Heart left ventricle (tissue), 13 donors: Measurements from ENCODE around the gene ETNPPL.

Source experiments
- POLR2A ChIP-seq, 2 donors: fragments of 450-650 bp; IDR thresholded peaks; one replicate each; pipeline ENCODE4 v1.6.1; 2017; ENCODE audit warnings: antibody characterized with exemption in 2 of 2, mild to moderate bottlenecking in 2 of 2, moderate library complexity in 2 of 2
- TF ChIP-seq, protein P1 (sequence below), 12 donors: fragments of 200-600 bp; sonication (generic) in 4 of 12; IDR thresholded peaks; one replicate each; pipeline versions ENCODE4 v1.5.0 to v1.8.0; 2018 to 2022; ENCODE audit warnings: antibody characterized with exemption in 12 of 12, mild to moderate bottlenecking in 5 of 12
- donor health status: ischemic (EF 13 %, LVEDD 7.1; RV severe dilation, severe dysfunction).
- donor health status: DM: no; HTN: yes; CAD: no.
- donor health status: DM: no; HTN: no; CAD: no.
- donor health status: ischemic (EF 25% LVEDD 6.9; RV normal size, moderate dysfunction).
- donor health status: ischemic (EF 25% LVEDD 5.7; RV mildly dilated, moderate dysfunction).
- donor health status: ischemic (EF 35%, LVEDD 5.7; RV mildly dilated, moderate dysfunction).
- donor health status: nonischemic (EF 11% LVEDD 7.7; RV severe dilation, severe dysfunction).
- donor health status: DM: yes; HTN: yes; CAD: no.
- donor health status: PGD.
- donor health status: ischemic (EF 29% LVEDD 5.4; RV normal size, mild dysfunction).
- donor health status: nonischemic (EF 23%, LVEDD 6.1; RV moderate dilation, normal function).

GRCh38 chr4:108795733-108796132, 32.9 kb upstream of the ETNPPL start:
- TF ChIP-seq, protein P1, sequence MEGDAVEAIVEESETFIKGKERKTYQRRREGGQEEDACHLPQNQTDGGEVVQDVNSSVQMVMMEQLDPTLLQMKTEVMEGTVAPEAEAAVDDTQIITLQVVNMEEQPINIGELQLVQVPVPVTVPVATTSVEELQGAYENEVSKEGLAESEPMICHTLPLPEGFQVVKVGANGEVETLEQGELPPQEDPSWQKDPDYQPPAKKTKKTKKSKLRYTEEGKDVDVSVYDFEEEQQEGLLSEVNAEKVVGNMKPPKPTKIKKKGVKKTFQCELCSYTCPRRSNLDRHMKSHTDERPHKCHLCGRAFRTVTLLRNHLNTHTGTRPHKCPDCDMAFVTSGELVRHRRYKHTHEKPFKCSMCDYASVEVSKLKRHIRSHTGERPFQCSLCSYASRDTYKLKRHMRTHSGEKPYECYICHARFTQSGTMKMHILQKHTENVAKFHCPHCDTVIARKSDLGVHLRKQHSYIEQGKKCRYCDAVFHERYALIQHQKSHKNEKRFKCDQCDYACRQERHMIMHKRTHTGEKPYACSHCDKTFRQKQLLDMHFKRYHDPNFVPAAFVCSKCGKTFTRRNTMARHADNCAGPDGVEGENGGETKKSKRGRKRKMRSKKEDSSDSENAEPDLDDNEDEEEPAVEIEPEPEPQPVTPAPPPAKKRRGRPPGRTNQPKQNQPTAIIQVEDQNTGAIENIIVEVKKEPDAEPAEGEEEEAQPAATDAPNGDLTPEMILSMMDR (IDR thresholded peaks at IDR 0.05) = no peak
- no peak for TF ChIP-seq POLR2A (IDR thresholded peaks at IDR 0.05)
